Skeletal muscle tissue (tissue), 4 donors: Measurements from ENCODE around the gene GUCA1A. TPM values are rescaled to one million over a fixed set of nuclear protein-coding genes. Genes with fewer than 3 reads are reported as not detected.
"Not testable (repeated sequence)": the region's sequence is repeated elsewhere in the genome, so short reads cannot be mapped to it uniquely, and the experiment has no call there.

Experiments
- H3K27ac ChIP-seq: one replicate; pipeline ENCODE4 v1.7.0; 2013; ENCODE audit warnings: mild to moderate bottlenecking, low read depth, low read length, inconsistent platforms
- H3K27me3 ChIP-seq, 3 donors: one replicate each; pipeline ENCODE4 v1.7.0; 2013; ENCODE audit warnings: low read length in 3 of 3; ENCODE audit not compliant: control insufficient read depth in 3 of 3, insufficient read depth in 3 of 3
- H3K36me3 ChIP-seq, 3 donors: one replicate each; pipeline ENCODE4 v1.7.0; 2013; ENCODE audit warnings: low read length in 3 of 3; ENCODE audit not compliant: control insufficient read depth in 3 of 3, insufficient read depth in 3 of 3
- H3K4me1 ChIP-seq, 3 donors: one replicate each; pipeline ENCODE4 v1.7.0; 2013; ENCODE audit warnings: low read length in 3 of 3, mild to moderate bottlenecking in 3 of 3; ENCODE audit not compliant: control insufficient read depth in 3 of 3, insufficient read depth in 3 of 3
- H3K4me3 ChIP-seq, 3 donors: one replicate each; pipeline ENCODE4 v1.7.0; 2013; ENCODE audit warnings: low read length in 3 of 3
- H3K9ac ChIP-seq, 3 donors: one replicate each; pipeline ENCODE4 v1.7.0; 2013; ENCODE audit warnings: low read length in 3 of 3, mild to moderate bottlenecking in 3 of 3, moderate library complexity in 2 of 3, low read depth in 1 of 3
- H3K9me3 ChIP-seq, 3 donors: one replicate each; pipeline ENCODE4 v1.7.0; 2013; ENCODE audit warnings: low read length in 3 of 3; ENCODE audit not compliant: control insufficient read depth in 3 of 3
- total RNA-seq: library from RNA; depleted of rRNA; stranded (reverse); fragments of >200 nt; gene quantifications from one replicate; pipeline ENCODE4 v1.2.3, GENCODE V29; 2014
- donor health status: Osteomylitis.

Gene GUCA1A
- total RNA-seq, 1 donor from 2014 or later: not detected

DNA sequence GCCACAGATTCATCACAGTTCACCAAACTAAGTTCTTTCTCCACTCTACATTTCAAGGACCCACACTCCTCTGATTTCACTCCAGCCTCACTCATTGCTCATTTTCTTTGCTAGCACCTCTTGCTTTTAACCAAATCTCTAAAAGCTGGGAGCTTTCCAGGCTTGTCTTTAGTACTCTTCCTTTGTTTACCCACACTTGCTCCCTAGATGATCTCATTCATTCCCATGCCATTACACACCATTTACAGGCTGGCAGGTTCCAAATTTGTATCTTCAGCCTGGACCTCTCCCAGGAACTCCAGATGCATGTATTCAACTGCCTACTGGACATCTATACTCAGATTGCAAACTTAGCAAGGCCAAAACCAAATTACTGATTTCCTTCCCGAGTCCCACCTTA lies 26.9 kb downstream of the GUCA1A start:
- Histone ChIP-seq H3K9me3 (no peaks in the 10 kb centered on the region), H3K36me3 (peaks cover 3 to 10% (median 8%) of the 10 kb centered on the region in 3 donors), H3K4me1 (no peaks in the 10 kb centered on the region), H3K27ac (no peak overlapping the region), H3K4me3 (no peak overlapping the region), H3K9ac (no peak overlapping the region), H3K27me3 (no peaks in the 10 kb centered on the region)

DNA sequence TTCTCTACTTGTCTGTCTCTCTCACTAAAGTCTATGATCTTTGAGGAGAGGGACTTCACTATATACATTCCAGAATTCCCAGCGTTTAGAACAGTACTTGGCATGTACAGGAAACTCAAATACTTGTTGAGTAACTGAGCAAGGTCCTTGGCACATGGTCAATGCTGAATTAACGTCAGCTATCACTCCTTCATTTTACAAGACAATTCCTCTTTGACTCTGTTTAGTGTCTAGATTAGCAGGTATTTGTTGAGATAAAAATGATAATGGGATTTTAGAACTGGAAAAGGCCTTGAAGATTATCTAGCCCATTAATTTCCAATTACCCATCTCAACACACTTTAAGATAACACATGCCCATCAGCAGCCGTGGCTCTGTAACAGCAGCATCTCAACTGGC lies 28.2 kb downstream of the GUCA1A start:
- Histone ChIP-seq H3K9me3 (no peaks in the 10 kb centered on the region), H3K4me3 (no peak overlapping the region), H3K27me3 (no peaks in the 10 kb centered on the region), H3K9ac (no peak overlapping the region), H3K27ac (no peak overlapping the region), H3K4me1 (no peaks in the 10 kb centered on the region), H3K36me3 (peaks cover 4 to 11% (median 10%) of the 10 kb centered on the region in 3 donors)

DNA sequence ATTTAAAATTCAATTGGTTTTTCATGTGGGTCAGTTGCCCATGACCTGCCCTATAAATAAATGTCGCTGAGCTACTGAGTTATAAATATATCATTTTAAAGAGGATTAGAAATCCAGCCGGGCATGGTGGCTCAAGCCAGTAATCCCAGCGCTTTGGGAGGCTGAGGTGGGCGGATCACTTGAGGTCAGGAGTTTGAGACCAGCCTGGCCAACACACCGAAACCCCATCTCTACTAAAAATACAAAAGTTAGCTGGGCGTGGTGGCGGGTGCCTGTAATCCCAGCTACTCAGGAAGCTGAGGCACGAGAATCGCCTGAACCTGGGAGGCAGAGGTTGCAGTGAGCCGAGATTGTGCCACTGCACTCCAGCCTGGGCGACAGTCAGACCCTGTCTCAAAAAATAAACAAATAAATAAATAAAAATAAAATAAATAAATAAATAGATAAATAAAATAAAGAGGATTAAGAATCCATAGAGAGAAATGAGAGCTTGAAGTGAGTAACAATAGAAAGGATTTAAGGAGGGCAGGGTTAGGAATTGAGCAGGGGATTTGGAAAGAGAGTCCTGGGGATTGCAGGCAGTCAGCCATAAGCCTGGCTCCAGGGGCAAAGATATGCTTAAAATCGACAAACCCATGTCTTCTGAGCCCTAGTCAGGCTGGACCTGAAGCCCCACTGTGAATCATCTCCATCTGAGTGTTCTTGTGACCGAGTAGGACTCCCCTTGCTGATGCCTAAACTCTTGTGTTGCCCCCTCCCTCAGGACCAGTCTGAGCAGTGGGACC lies 29.2 kb downstream of the GUCA1A start:
- not testable (repeated sequence) for H3K27ac ChIP-seq, H3K9me3 ChIP-seq, H3K4me3 ChIP-seq, H3K27me3 ChIP-seq, H3K4me1 ChIP-seq, H3K9ac ChIP-seq
- peaks cover 9 to 15% (median 14%) of the 10 kb centered on the region in 3 donors for H3K36me3 ChIP-seq

DNA sequence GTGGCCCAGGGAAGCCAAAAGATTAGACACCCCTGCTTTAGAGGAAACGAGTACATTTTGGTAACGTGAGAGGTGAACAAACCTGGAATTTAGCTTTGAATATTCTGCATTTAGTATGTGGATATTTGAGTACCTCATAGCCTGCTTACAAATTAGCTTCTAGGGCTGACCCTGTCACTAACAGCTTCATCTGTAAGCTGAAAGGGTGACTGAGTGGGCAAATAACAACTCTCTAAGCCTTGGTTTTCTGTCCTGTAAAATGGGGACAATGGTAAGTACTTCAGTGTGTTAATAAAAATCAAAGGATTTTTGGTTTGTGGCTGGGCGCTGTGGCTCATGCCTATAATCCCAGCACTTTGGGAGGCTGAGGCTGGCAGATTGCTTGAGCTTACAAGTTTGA lies 30.0 kb downstream of the GUCA1A start:
- peaks cover 13 to 22% (median 19%) of the 10 kb centered on the region in 3 donors for H3K36me3 ChIP-seq
- no peak overlapping the region for H3K4me3 ChIP-seq
- no peaks in the 10 kb centered on the region for H3K27me3 ChIP-seq
- no peaks in the 10 kb centered on the region for H3K9me3 ChIP-seq
- H3K9ac ChIP-seq: no peak overlapping the region
- no peaks in the 10 kb centered on the region for H3K4me1 ChIP-seq
- H3K27ac ChIP-seq: no peak overlapping the region

DNA sequence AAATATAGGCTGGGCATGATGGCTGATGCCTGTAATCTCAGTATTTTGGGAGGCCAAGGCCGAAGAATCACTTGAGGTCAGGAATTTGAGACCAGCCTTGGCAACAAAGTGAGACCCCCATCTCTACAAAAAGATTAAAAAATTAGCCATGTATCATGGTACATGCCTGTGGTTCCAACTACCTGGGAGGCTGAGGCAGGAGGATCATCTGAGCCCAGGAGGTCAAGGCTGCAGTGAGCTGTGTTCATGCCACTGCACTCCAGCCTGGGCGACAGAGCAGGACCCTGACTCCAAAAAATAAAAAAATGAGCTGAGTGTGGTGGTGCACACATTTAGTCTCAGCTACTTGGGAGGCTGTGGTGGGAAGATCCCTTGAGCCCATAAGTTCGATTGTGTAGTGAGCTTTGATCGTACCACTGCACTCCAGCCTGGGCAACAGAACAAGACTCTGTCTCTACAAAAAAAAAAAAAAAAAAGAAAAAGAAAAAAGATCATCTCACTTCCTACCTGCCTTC lies 31.7 kb downstream of the GUCA1A start:
- H3K4me3 ChIP-seq: no peak overlapping the region
- no peak overlapping the region for H3K9ac ChIP-seq
- H3K27ac ChIP-seq: no peak overlapping the region
- H3K27me3 ChIP-seq: no peaks in the 10 kb centered on the region
- peaks cover 27 to 33% (median 32%) of the 10 kb centered on the region in 3 donors for H3K36me3 ChIP-seq
- H3K4me1 ChIP-seq: no peaks in the 10 kb centered on the region
- H3K9me3 ChIP-seq: no peaks in the 10 kb centered on the region

DNA sequence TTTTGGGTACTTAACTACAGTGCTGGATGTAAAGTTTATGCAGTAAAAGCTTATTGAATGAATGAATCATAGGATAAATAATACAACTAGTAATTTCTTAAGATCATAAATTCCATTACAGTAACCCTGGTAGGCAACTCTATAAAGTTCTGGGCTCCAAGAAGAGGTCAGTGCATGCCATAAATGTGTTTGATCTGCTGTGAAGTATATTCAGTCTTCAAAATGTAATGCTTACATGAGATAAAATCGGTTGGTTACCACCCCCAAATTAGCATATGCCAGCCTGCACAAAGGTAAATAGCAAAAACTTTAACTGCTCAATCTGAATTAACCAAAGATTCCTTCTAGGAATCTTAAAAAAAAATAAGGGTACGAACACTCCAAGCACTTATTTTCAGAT lies 34.4 kb downstream of the GUCA1A start:
- H3K27me3 ChIP-seq, H3K9me3 ChIP-seq, H3K9ac ChIP-seq, H3K4me3 ChIP-seq, H3K27ac ChIP-seq, H3K4me1 ChIP-seq: not testable (repeated sequence)
- H3K36me3 ChIP-seq: peaks cover 39 to 54% (median 53%) of the 10 kb centered on the region in 3 donors

DNA sequence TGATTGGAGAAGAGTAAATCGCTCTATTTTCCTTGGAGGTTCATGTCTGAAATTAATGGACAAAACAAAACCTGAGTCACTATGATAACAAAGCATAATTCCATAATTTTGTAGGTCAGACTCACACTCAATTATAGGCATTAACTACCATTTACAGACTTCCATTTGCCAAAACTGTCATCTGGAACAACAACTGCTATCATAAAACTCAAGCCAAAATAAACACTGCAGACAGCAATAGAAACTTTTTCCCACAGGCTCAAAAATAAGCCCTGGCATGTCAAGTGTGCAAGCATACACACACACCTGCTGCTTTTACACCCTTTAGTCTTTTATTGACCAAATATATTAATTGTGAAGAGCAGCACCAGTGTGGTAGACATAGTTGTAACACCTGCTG lies 37.4 kb downstream of the GUCA1A start:
- Histone ChIP-seq H3K9ac (no peak overlapping the region), H3K4me3 (no peak overlapping the region), H3K27me3 (no peaks in the 10 kb centered on the region), H3K36me3 (peaks cover 43 to 58% (median 55%) of the 10 kb centered on the region in 3 donors), H3K9me3 (no peaks in the 10 kb centered on the region), H3K27ac (no peak overlapping the region), H3K4me1 (peaks cover 0 to 5% (median 0%) of the 10 kb centered on the region in 3 donors)

DNA sequence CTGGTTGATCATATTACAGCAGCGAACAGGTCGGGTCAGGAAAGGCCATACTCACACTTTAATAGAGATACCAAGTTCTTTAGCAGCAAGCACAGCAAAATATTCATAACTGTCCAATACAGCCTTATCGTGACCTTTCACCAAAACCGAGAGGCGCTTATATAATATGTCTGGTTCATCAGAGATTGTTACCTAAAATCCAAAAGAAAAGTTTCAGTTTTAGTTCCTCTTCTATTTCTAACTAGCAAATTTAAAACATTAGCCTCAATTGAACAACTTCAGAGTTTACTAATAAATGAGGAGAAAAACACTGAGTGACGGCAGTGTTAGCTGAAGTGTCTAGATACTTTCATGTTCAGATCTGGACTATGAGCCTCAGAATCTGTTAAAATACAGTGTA lies 38.6 kb downstream of the GUCA1A start:
- H3K36me3 ChIP-seq: peaks cover 38 to 54% (median 49%) of the 10 kb centered on the region in 3 donors
- no peaks in the 10 kb centered on the region for H3K27me3 ChIP-seq
- peaks cover 5 to 12% (median 5%) of the 10 kb centered on the region in 3 donors for H3K4me1 ChIP-seq
- H3K9me3 ChIP-seq: no peaks in the 10 kb centered on the region
- H3K9ac ChIP-seq: no peak overlapping the region
- no peak overlapping the region for H3K4me3 ChIP-seq
- H3K27ac ChIP-seq: no peak overlapping the region

DNA sequence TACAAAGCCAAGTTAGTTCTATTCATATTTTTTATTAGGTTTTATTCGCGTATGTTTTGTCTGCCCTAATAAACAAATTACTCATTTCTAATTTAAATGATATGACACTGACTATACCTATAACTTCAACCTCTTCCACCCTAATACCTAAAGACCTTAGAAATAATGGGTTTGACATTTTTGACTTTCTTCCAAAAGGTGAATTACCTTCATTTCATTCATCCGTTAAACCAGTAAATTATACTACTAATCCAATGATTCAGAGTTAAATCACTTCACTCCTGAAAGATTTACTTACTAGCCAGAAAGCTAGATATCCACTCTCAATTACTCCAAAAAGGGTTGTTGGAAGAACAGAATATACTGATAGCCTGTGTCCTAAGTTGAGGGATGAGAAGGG lies 39.3 kb downstream of the GUCA1A start:
- Histone ChIP-seq H3K9ac (no peak overlapping the region), H3K9me3 (no peaks in the 10 kb centered on the region), H3K4me1 (peaks cover 5 to 13% (median 11%) of the 10 kb centered on the region in 3 donors), H3K27ac (no peak overlapping the region), H3K27me3 (no peaks in the 10 kb centered on the region), H3K4me3 (no peak overlapping the region), H3K36me3 (peaks cover 36 to 53% (median 48%) of the 10 kb centered on the region in 3 donors)

DNA sequence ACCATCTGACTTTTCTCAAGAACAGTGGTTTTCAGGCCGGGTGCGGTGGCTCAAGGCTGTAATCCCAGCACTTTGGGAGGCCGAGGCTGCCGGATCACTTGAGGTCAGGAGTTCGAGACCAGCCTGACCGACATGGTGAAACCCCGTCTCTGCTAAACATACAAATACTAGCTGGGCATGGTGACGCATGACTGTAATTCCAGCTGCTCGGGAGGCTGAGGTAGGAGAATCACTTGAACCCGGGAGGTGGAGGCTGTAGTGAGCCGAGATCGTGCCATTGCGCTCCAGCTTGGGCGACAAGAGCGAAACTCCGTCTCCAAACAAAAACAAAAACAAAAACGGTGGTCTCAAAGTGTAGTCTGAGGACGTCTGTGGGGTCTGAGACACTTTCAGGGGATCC lies 43.3 kb downstream of the GUCA1A start:
- H3K9me3 ChIP-seq, H3K27me3 ChIP-seq, H3K27ac ChIP-seq: not testable (repeated sequence)
- Histone ChIP-seq H3K4me3 (peak overlapping the region; percentile 73 to 99 (median 75)), H3K36me3 (peaks cover 10 to 21% (median 19%) of the 10 kb centered on the region in 3 donors), H3K9ac (peak overlapping the region; percentile 7 to 87 (median 83)), H3K4me1 (peaks cover 5 to 13% (median 11%) of the 10 kb centered on the region in 3 donors)
